Ovary (tissue), 1 donor: ENCODE measurements around the gene DEFB113.

Experiments used
- EP300 ChIP-seq: sonication (generic); formaldehyde crosslinking; IDR thresholded peaks from one replicate; pipeline ENCODE4 v1.6.1; 2017; ENCODE audit warnings: antibody characterized with exemption
- POLR2A ChIP-seq: fragments of 450-650 bp; IDR thresholded peaks from one replicate; pipeline ENCODE4 v1.6.1; 2017; ENCODE audit warnings: antibody characterized with exemption, mild to moderate bottlenecking, moderate library complexity

- TF ChIP-seq EP300 (no peak), POLR2A (no peak)
Measured at GRCh38 chr6:49964064-49964463, 5.4 kb downstream of the DEFB113 start, which contains the start of gene DEFB114.
